GM19351 (cell line): ENCODE data around the gene RHBDD1.

Experiments
- ATAC-seq: cut with Tn5 transposase; IDR thresholded peaks from one replicate; pipeline ENCODE4 v1.9.1; 2021; ENCODE audit warnings: mild to moderate bottlenecking, moderate library complexity; ENCODE audit not compliant: unreplicated experiment

The RHBDD1 gene

GRCh38 chr2:226978300-226978699, 142.4 kb downstream of the RHBDD1 start:
- ATAC-seq: no peak

DNA sequence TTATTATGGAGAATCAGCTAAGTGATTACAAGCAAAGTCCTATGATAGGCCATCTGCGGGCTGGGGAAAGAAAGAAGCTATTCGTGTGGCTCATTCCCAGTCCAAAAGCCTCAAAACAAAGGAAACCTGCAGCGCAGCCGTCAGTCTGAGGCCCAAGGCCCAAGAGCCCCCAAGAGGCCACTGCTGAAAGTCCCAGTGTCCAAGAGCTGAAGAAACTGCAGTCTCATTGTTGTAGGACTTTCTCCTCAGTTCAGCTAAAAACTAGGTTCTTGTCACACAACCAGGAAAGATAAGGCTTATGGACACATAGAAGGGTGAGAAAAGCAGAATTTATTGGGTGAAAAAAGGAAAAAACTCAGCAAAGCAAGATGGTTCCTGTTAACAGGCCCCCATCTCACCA, 143.2 kb downstream of the RHBDD1 start:
- ATAC-seq: no peak

DNA sequence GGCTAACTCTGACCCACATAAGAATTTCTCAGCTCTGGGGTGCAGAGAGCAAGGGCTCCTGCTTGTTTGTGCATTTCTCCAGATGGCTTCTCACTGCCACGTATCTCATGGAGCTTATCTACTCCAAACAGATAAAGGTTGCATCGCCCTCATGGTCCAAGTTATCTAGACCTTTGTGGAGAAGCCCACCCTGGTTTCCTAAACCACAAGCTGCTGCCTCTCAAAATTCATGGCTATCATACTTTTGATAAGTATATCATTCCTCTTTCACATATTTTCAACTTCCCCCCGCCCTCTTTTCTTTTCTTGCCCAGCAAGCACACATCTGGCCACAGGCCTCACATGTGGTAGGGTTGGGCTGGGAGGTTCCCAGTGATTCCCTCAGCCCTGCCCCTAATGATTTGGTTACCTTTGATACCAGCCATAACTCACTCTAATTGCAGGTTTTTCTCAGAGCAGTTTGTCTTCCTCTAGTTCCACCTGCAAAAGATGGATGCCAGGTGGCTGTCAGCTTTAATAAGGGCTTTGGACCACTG, 146.0 kb downstream of the RHBDD1 start:
- no peak for ATAC-seq

DNA sequence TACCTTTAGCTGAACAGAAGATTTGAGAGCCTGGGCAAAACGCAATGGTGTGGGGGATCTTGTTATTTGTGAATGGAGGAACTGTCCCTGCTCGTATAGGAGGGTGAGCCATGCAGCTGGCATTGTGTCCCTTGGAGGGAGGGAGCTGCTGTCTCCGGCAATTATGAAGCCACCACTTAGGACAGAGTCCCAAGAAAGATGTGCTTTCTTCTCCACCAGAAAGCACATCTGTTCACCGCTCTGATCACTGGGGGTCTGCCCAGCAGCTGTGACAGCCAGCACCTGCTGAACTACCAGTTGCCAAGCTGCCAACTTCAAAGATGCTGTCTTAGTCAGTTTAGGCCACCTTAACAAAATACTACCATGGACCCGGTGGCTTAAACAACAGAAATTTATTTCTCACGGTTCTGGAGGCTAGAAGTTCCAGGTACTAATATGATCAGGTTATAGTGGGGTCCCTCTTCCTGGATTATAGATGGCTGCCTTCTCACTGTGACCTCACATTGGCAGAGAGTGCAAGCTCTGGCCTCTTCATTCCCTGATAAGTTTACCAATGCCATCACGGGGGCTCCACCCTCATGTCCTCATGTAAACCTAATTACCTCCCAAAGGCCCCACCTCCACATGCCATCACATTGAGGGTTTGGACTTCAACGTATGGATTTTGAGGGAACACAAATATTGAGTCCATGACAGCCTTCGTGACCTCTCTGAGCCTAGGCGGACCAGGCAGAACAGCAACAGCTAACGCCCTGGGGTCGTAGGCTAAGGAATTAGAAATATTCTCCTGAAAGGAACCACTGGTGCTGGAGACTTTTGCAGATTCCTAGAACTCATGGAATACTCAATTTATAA, 148.3 kb downstream of the RHBDD1 start:
- peak; percentile 5 for ATAC-seq

DNA sequence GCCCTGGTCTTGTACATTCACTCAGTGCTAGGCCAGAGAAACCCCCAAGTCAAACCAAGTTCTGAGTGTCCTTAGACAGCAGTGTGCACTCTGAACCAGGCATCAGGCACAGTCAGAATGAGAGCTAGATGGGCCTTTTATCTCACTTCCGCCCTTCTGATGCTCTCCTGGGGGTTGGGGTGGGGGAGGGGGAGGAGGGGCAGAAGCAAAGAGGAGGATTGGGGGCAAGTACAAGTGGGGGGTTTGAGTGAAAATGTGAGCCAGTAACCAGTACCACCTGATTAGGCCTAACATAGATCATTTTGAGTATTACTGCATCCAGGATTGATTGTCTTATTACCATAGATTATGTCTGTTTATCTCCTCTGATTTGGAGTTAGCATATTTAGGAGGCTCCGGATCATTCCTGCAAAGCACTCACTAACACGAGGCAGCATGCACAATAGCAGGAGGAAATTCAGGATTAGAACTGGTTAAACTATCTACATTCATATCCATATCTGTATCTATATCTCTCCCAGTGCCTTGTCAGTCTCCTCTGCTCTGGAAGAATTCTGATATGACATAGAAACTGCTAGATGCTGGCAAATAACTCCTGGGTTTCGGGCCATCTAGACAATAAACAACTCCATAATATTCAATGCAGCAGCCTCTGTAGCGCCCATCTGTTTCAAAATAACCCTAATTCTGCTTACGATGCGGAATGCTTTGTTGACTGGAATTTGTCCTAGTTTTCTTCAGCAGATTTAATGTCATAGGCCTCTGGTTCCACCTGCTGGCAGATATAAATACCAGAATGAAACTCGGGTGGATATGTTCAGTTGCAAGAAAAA, 149.1 kb downstream of the RHBDD1 start:
- ATAC-seq: peak; percentile 98

GRCh38 chr2:226985583-226985946, 149.7 kb downstream of the RHBDD1 start:
- ATAC-seq: no peak

GRCh38 chr2:226991663-226992062, 155.8 kb downstream of the RHBDD1 start:
- no peak for ATAC-seq

- no peak for ATAC-seq
Observed at GRCh38 chr2:226993171-226993570, 157.3 kb downstream of the RHBDD1 start.

DNA sequence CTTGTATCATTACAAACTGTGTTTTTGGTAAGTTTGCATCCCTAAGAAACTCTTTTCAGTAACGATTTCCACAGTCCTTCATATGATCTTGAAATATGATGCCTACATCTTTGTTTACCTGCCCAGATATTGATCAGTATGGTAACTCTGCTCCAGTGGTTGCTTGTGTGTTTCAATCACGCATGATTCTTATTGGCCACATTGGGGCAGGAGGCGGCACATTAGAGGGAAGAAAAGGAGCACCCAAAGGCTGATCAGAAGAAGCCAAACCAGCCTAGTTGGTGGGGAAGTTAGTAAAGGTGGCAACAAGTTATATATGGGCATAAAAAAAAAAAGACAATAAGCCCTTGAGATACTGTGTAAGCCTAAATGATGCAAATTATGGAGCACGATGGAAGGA, 158.9 kb downstream of the RHBDD1 start:
- no peak for ATAC-seq

- ATAC-seq: peak; percentile 45
Observed at GRCh38 chr2:226995625-226996041, 159.8 kb downstream of the RHBDD1 start.

GRCh38 chr2:226999661-227000060, 163.8 kb downstream of the RHBDD1 start:
- no peak for ATAC-seq

GRCh38 chr2:227000123-227000522, 164.3 kb downstream of the RHBDD1 start:
- ATAC-seq: no peak

DNA sequence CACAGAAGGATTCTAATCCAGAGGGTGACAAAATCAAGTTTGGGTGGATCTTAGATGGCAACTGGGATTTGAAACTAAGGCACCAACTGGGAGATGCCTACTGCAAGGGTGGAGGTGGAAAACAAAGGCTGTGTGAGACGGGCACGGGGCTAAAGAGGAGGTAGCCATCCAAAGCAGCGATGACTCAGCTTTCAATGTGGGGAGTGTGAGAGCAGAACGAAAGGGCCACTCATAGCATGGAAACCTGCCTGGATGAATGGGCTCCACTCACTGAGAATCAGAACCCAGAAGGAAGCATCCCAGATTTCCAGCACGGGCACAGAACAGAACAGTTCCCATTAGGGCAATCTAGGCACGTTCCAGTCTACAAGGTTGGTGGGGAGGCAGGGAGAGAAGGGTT, 168.6 kb downstream of the RHBDD1 start:
- no peak for ATAC-seq

- ATAC-seq: no peak
Observed at GRCh38 chr2:227006189-227006897, 170.5 kb downstream of the RHBDD1 start.

- ATAC-seq: no peak
Observed at GRCh38 chr2:227007148-227007547, 171.3 kb downstream of the RHBDD1 start.

DNA sequence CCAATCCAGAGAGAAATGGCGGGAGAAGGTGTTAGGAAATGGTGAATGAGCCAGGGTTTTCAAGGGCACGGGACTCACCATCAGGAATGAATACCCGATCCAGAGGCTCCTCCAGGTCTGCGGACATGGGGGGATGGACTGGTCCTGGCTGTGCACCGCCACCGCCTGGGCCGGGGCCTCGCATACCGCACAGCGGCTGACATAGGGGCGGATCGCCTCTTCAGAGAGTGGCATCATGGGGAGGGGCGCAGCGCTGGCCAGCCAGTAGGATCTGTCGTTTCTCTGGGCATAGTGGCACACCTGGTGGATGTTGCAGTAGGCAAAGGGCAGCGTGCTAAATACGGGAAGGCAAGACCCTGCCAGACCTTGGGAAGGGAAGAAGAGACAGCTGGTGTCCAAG, 172.1 kb downstream of the RHBDD1 start:
- no peak for ATAC-seq

- no peak for ATAC-seq
Observed at GRCh38 chr2:227010433-227010832, 174.6 kb downstream of the RHBDD1 start.

DNA sequence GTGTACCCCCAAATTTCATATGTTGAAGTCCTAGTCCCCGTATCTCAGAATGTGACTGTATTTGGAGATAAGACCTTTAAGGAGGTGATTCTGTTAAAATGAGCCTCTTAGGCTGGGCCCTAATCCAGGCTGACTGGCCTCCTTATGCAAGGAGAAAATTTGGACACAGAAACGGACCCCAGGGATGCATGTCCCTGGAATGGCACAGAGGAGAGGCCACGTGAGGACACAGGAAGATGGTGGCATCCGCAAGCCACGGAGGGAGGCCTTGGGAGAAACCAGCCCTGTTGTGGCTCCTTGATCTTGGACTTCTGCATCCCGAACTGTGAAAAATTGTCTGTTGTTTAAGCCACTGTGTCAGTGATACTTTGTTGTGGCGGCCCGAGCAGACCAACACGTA, 177.5 kb downstream of the RHBDD1 start:
- no peak for ATAC-seq

- ATAC-seq: no peak
Observed at GRCh38 chr2:227013881-227014280, 178.0 kb downstream of the RHBDD1 start.

DNA sequence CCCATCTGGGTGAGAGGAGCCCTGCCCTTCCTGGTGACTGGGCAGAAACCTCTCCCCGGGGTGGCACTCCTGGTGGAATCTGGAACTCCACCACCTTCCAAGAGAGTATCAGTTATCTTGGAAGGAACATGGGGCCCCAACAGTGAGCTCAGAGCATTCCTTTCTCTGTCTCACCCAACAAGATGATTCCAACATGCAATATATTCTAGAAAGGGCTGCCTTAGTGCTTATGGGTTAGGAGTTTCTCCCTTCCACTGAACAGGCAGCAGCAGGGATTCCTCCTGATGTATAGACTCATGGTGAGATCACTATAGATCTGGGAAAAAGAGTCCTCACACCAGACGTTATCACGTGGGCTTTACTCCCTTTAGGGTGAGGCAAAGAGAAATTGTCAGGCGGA, 181.0 kb downstream of the RHBDD1 start:
- ATAC-seq: no peak

- no peak for ATAC-seq
Observed at GRCh38 chr2:227020416-227020815, 184.6 kb downstream of the RHBDD1 start.
